Upper lobe of left lung (tissue), 4 donors: ENCODE data around the gene NT5C2.

ENCODE experiments used
- CTCF ChIP-seq, 6 experiments: fragments of 450-650 bp in 4 of 6; fragments of 200-600 bp in 2 of 6; sonication (generic) in 2 of 6; IDR thresholded peaks; one replicate each; pipeline ENCODE4 v1.5.1; 2016 to 2019; ENCODE audit warnings: antibody characterized with exemption in 6 of 6
- POLR2A ChIP-seq, 4 donors: fragments of 450-650 bp; IDR thresholded peaks; one replicate each; pipeline ENCODE4 v1.5.1; 2016 to 2017; ENCODE audit warnings: antibody characterized with exemption in 4 of 4, mild to moderate bottlenecking in 2 of 4
- POLR2AphosphoS5 ChIP-seq, 2 donors: sonication (generic); formaldehyde crosslinking; IDR thresholded peaks; one replicate each; pipeline ENCODE4 v1.5.1; 2017; ENCODE audit warnings: antibody characterized with exemption in 2 of 2

- no peak for TF ChIP-seq CTCF (IDR thresholded peaks at IDR 0.05)
- no peak for TF ChIP-seq POLR2AphosphoS5 (IDR thresholded peaks at IDR 0.05)
- TF ChIP-seq POLR2A (IDR thresholded peaks at IDR 0.05), result no peak
These were observed 86.5 kb downstream of the NT5C2 start for GRCh38 chr10:103106539-103106938.
